Measurements from ENCODE around the gene IRF6. TPM values are rescaled to one million over a fixed set of nuclear protein-coding genes. Genes with fewer than 3 reads are reported as not detected.

IRF6 gene
- total and polyA plus RNA-seq, 8 donors: 7.7 to 36.8 (median 19.7) TPM

GRCh38 chr1:209749670-209750323 is 56.1 kb downstream of the IRF6 start:
- 37 to 43% methylated on average over 6 of the region's 6 CpGs for WGBS, 2 donors
- TF ChIP-seq, protein P1, sequence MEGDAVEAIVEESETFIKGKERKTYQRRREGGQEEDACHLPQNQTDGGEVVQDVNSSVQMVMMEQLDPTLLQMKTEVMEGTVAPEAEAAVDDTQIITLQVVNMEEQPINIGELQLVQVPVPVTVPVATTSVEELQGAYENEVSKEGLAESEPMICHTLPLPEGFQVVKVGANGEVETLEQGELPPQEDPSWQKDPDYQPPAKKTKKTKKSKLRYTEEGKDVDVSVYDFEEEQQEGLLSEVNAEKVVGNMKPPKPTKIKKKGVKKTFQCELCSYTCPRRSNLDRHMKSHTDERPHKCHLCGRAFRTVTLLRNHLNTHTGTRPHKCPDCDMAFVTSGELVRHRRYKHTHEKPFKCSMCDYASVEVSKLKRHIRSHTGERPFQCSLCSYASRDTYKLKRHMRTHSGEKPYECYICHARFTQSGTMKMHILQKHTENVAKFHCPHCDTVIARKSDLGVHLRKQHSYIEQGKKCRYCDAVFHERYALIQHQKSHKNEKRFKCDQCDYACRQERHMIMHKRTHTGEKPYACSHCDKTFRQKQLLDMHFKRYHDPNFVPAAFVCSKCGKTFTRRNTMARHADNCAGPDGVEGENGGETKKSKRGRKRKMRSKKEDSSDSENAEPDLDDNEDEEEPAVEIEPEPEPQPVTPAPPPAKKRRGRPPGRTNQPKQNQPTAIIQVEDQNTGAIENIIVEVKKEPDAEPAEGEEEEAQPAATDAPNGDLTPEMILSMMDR (IDR thresholded peaks at IDR 0.05): no peak
- Histone ChIP-seq H3K4me3 (no peak overlapping the region), H3K9me3 (no peaks in the 10 kb centered on the region), H3K36me3 (no peaks in the 10 kb centered on the region), H3K27ac (no peak overlapping the region), H3K27me3 (no peaks in the 10 kb centered on the region), H3K4me1 (peaks cover 0 to 9% (median 0%) of the 10 kb centered on the region in 3 donors)
- intact Hi-C loops (cut with DNase I): no loop called here
- DNase-seq (no peak), ATAC-seq (no peak), FAIRE-seq (no peak)

- peaks cover 0 to 9% (median 0%) of the 10 kb centered on the region in 3 donors for H3K4me1 ChIP-seq
- no peak for ATAC-seq
- no peak overlapping the region for H3K27ac ChIP-seq
- no peak for FAIRE-seq
- H3K4me3 ChIP-seq: no peak overlapping the region
- no peak for DNase-seq
- no peaks in the 10 kb centered on the region for H3K9me3 ChIP-seq
- no peaks in the 10 kb centered on the region for H3K36me3 ChIP-seq
- 50 to 64% methylated on average over 2 of the region's 2 CpGs for WGBS, 2 donors
- TF ChIP-seq, protein P1 (IDR thresholded peaks at IDR 0.05): no peak
- H3K27me3 ChIP-seq: no peaks in the 10 kb centered on the region
- intact Hi-C loops (cut with DNase I): no loop called here
Observed at GRCh38 chr1:209749205-209749604, 56.7 kb downstream of the IRF6 start.

DNA sequence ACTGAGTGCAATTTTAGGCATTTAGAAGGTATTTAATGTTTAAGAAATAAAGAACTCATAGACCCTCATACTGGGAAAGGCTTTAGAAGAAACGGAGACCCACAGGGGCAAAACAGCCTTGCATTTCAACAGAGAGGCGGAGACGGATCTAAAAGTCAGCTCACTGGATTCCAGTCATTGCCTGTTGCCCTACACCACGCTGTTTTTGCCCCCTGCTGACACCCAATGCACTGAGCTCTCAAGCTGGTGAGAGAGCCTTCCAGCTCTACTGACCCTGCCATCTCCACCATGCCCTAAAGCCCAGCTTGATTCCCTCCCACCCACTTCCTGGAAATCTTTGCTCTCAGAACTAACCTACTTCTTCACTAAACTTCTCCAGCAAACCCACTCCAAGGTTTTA is 57.3 kb downstream of the IRF6 start:
- H3K4me3 ChIP-seq: no peak overlapping the region
- FAIRE-seq (no peak), ATAC-seq (no peak), DNase-seq (no peak)
- no peaks in the 10 kb centered on the region for H3K27me3 ChIP-seq
- H3K4me1 ChIP-seq: peaks cover 0 to 9% (median 0%) of the 10 kb centered on the region in 3 donors
- H3K36me3 ChIP-seq: no peaks in the 10 kb centered on the region
- intact Hi-C loops (cut with DNase I): no loop called here
- no peaks in the 10 kb centered on the region for H3K9me3 ChIP-seq
- TF ChIP-seq, protein P1 (IDR thresholded peaks at IDR 0.05): no peak
- 61 to 72% methylated on average over 4 of the region's 4 CpGs for WGBS, 2 donors
- H3K27ac ChIP-seq: no peak overlapping the region

DNA sequence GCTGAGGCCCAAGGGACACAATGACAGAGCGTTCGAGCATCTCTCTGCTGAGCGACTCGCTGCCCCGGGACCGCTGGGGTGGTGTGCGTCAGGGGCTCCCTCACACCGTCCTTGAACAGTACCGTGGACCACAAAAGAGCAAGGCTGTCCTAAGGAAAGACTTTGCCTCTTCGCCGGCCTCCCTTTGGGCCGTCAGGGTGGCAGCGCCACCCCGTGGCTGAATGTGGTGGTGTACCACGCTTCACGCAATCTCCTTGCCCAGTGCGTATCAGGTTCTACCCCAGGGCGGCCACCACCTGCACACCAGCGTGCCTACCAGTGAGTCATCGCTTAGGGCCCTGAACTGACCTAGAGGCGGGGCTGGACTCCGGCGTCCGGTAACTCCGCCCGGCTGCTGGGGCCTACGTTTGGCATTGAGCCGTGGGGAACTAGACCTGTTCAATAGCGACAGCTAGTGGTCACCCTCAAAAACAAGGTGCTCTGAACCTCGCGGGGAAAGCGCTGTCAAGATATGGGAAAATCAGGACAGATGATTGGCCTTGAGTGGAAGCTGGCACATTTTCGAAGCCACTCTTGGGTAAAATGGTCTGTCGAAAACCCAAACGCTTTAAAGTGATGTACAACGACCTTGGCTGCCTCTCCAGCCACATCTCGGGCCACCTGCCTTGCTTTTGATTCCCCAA is 58.2 kb downstream of the IRF6 start:
- no peak for FAIRE-seq
- WGBS, 2 donors: 9 to 11% methylated on average over 37 of the region's 37 CpGs
- peak overlapping the region in 1 of 4 donors; percentile 15 for H3K4me3 ChIP-seq

More for the DNA sequence above, 58.2 kb downstream of the IRF6 start:
- intact Hi-C loops (cut with DNase I): no loop called here
- Histone ChIP-seq H3K27ac (peak overlapping the region in 2 of 4 donors; percentile 4 to 20), H3K27me3 (no peaks in the 10 kb centered on the region), H3K9me3 (no peaks in the 10 kb centered on the region), H3K36me3 (no peaks in the 10 kb centered on the region), H3K4me1 (peaks cover 0 to 9% (median 0%) of the 10 kb centered on the region in 3 donors)
- TF ChIP-seq, protein P1 (IDR thresholded peaks at IDR 0.05): peak; percentile 76 to 93 (median 88)
- ATAC-seq: peak; percentile 99 to 100 (median 99)
- peak; percentile 95 to 99 (median 97) for DNase-seq
